ENCODE results near the gene CDKN2AIP. TPM values are rescaled to one million over a fixed set of nuclear protein-coding genes. Genes with fewer than 3 reads are reported as not detected.

CDKN2AIP gene
- total RNA-seq, 1 donor from 2014 or later: 29.7 TPM

DNA sequence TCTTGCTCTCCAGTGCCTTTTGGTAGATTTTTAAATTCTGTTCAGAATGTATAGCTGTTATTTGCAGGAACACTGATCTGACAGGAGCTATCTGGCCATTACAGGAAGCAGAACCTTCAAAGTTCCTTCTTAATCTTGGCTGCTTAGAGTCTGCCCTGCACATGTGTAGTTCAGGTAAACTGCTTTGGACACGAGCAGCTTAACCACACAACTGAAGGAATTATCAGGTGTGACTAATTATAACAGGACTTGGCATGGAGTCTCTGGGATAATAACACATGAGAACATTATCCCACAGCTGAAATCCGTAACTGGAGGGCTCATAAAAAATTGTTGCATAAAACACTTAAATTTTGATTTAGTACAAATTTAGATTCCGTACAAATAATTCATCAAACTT is 48.8 kb downstream of the CDKN2AIP start:
- no peak overlapping the region for H3K4me3 Mint-ChIP-seq
- H3K27ac Mint-ChIP-seq: no peak overlapping the region
- no peaks in the 10 kb centered on the region for H3K4me1 Mint-ChIP-seq (ENCODE audit: unreplicated experiment)
- no peaks in the 10 kb centered on the region for H3K27me3 Mint-ChIP-seq
- no peak for DNase-seq (ENCODE audit: extremely low spot score, unreplicated experiment)
- peaks cover 35% of the 10 kb centered on the region for H3K36me3 Mint-ChIP-seq
- TF ChIP-seq, protein P1, sequence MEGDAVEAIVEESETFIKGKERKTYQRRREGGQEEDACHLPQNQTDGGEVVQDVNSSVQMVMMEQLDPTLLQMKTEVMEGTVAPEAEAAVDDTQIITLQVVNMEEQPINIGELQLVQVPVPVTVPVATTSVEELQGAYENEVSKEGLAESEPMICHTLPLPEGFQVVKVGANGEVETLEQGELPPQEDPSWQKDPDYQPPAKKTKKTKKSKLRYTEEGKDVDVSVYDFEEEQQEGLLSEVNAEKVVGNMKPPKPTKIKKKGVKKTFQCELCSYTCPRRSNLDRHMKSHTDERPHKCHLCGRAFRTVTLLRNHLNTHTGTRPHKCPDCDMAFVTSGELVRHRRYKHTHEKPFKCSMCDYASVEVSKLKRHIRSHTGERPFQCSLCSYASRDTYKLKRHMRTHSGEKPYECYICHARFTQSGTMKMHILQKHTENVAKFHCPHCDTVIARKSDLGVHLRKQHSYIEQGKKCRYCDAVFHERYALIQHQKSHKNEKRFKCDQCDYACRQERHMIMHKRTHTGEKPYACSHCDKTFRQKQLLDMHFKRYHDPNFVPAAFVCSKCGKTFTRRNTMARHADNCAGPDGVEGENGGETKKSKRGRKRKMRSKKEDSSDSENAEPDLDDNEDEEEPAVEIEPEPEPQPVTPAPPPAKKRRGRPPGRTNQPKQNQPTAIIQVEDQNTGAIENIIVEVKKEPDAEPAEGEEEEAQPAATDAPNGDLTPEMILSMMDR (conservative IDR thresholded peaks at IDR 0.05): no peak
- peaks cover 10% of the 10 kb centered on the region for H3K9me3 Mint-ChIP-seq

- H3K27ac Mint-ChIP-seq: no peak overlapping the region
- DNase-seq (ENCODE audit: extremely low spot score, unreplicated experiment): no peak
- peaks cover 35% of the 10 kb centered on the region for H3K36me3 Mint-ChIP-seq
- H3K4me3 Mint-ChIP-seq: no peak overlapping the region
- H3K9me3 Mint-ChIP-seq: peaks cover 10% of the 10 kb centered on the region
- H3K4me1 Mint-ChIP-seq (ENCODE audit: unreplicated experiment): no peaks in the 10 kb centered on the region
- TF ChIP-seq, protein P1 (conservative IDR thresholded peaks at IDR 0.05): no peak
- H3K27me3 Mint-ChIP-seq: no peaks in the 10 kb centered on the region
Observed at GRCh38 chr4:183495184-183495583, 50.7 kb downstream of the CDKN2AIP start.

Other genes with a start within 250 kb of the CDKN2AIP start
- not detected in 2 replicates for gene CLDN22, start 124.4 kb upstream of the CDKN2AIP start, total RNA-seq (ENCODE audit: low replicate concordance)
- gene CLDN24, start 122.2 kb upstream of the CDKN2AIP start, total RNA-seq (ENCODE audit: low replicate concordance): not detected in 2 replicates
- 16.5 and 20.4 TPM in 2 replicates for gene ING2, start 60.4 kb downstream of the CDKN2AIP start, total RNA-seq (ENCODE audit: low replicate concordance)
- gene RWDD4, start 214.5 kb downstream of the CDKN2AIP start, total RNA-seq (ENCODE audit: low replicate concordance): 20.5 and 23.6 TPM in 2 replicates
- gene TRAPPC11, start 214.7 kb downstream of the CDKN2AIP start, total RNA-seq (ENCODE audit: low replicate concordance): 35.9 and 45.4 TPM in 2 replicates